Stomach (tissue), 9 donors: Measurements from ENCODE around the gene SMAP2. TPM values are rescaled to one million over a fixed set of nuclear protein-coding genes. Genes with fewer than 3 reads are reported as not detected.

Experiments
- DNase-seq, 2 donors: peaks; one replicate each; pipeline versions ENCODE4 v3.0.0 to v3.0.0-alpha.2; 2013 to 2019
- H3K27ac ChIP-seq, 5 donors: fragments of 200-600 bp in 4 of 5; sonication (generic) in 4 of 5; one replicate each; pipeline ENCODE4 v1.5.1; 2013 to 2019; ENCODE audit warnings: mild to moderate bottlenecking in 1 of 5, moderate library complexity in 1 of 5
- H3K27me3 ChIP-seq, 3 donors: fragments of 200-600 bp; sonication (generic); one replicate each; pipeline ENCODE4 v1.5.1; 2017 to 2019; ENCODE audit warnings: mixed run types in 1 of 3
- H3K36me3 ChIP-seq, 4 donors: fragments of 200-600 bp; sonication (generic); 1 replicate in 3 of 4; 2 replicates in 1 of 4; pipeline ENCODE4 v1.5.1; 2016 to 2019
- H3K4me1 ChIP-seq, 4 donors: fragments of 200-600 bp; sonication (generic); one replicate each; pipeline ENCODE4 v1.5.1; 2016 to 2019
- H3K4me3 ChIP-seq, 4 donors: fragments of 200-600 bp; sonication (generic) in 3 of 4; one replicate each; pipeline ENCODE4 v1.5.1; 2016 to 2019; ENCODE audit warnings: mild to moderate bottlenecking in 1 of 4
- H3K9me3 ChIP-seq, 4 donors: fragments of 200-600 bp; sonication (generic); one replicate each; pipeline ENCODE4 v1.5.1; 2016 to 2019
- CTCF ChIP-seq, 7 experiments: fragments of 450-650 bp in 4 of 7; fragments of 200-600 bp in 3 of 7; sonication (generic) in 3 of 7; IDR thresholded peaks; one replicate each; pipeline ENCODE4 v1.5.1; 2016 to 2019; ENCODE audit warnings: antibody characterized with exemption in 7 of 7, control low read depth in 2 of 7, mild to moderate bottlenecking in 1 of 7
- EP300 ChIP-seq: sonication (generic); formaldehyde crosslinking; IDR thresholded peaks from one replicate; pipeline ENCODE4 v1.6.1; 2017; ENCODE audit warnings: antibody characterized with exemption
- POLR2A ChIP-seq, 4 donors: fragments of 450-650 bp; IDR thresholded peaks; one replicate each; pipeline ENCODE4 v1.6.1; 2016; ENCODE audit warnings: antibody characterized with exemption in 4 of 4, control low read depth in 2 of 4, mild to moderate bottlenecking in 1 of 4, moderate library complexity in 1 of 4
- POLR2AphosphoS5 ChIP-seq, 3 donors: sonication (generic); formaldehyde crosslinking; IDR thresholded peaks; one replicate each; pipeline ENCODE4 v1.6.1; 2016; ENCODE audit warnings: antibody characterized with exemption in 3 of 3
- WGBS, 5 donors: extraction: QIAGEN DNeasy Blood & Tissue Kit in 3 of 5; methylation state at CpG; one replicate each; pipeline versions ENCODE4 v1.1.5 to v1.1.7; 2013 to 2018; 5-methylcytosine and 5-hydroxymethylcytosine counted together
- intact Hi-C: fragments of 100-400 bp; cut with DNase I; formaldehyde crosslinking; loops from one replicate; pipeline ENCODE4 v1.15.1; 2023; ENCODE audit warnings: low total_unique reads
- polyA plus RNA-seq, 3 donors: library from polyadenylated mRNA; stranded (reverse); fragments of 200-250 nt; gene quantifications; one replicate each; pipeline ENCODE4 v1.2.3, GENCODE V29; 2013
- total RNA-seq, 5 donors: library from RNA; depleted of rRNA; stranded (reverse); fragments of >200 nt; gene quantifications; one replicate each; pipeline versions ENCODE4 v1.1.0 to v1.2.3, GENCODE V29; 2014 to 2016
- donor health status: healthy with polysubstance abuse.
- donor health status: Bipolar disorder and iron deficiency.
- donor health status: healthy.

SMAP2 gene
- total and polyA plus RNA-seq, 8 donors, result 21.6 to 58.0 (median 31.8) TPM

GRCh38 chr1:40404670-40405462, 31.3 kb downstream of the SMAP2 start:
- Histone ChIP-seq H3K4me3 (no peak overlapping the region), H3K36me3 (peaks cover 9 to 31% (median 24%) of the 10 kb centered on the region in 4 donors), H3K27me3 (no peaks in the 10 kb centered on the region), H3K4me1 (peaks cover 0 to 54% (median 26%) of the 10 kb centered on the region in 4 donors), H3K27ac (peak overlapping the region in 2 of 5 donors; percentile 47 to 99), H3K9me3 (no peaks in the 10 kb centered on the region)
- 43 to 51% (median 45%) methylated on average over 11 of the region's 11 CpGs for WGBS, 5 donors
- peak in 1 of 2 donors; percentile 84 for DNase-seq
- no peak for TF ChIP-seq EP300
- TF ChIP-seq POLR2AphosphoS5 (IDR thresholded peaks at IDR 0.05), result peak in 1 of 3 donors; percentile 35
- TF ChIP-seq CTCF (IDR thresholded peaks at IDR 0.05), result peak in 5 of 7 experiments; percentile 56 to 90 (median 82)
- intact Hi-C loops, result loop anchor here (10.0 kb wide), 1 partner anchor 260 kb away; no protein-coding TSS in a partner anchor

- intact Hi-C loops, result loop anchor here (10.0 kb wide), 1 partner anchor 261 kb away; no protein-coding TSS in a partner anchor
- H3K9me3 ChIP-seq, result no peaks in the 10 kb centered on the region
- WGBS, 5 donors, result 64 to 76% (median 67%) methylated on average over 4 of the region's 4 CpGs
- no peak overlapping the region for H3K27ac ChIP-seq
- H3K27me3 ChIP-seq, result no peaks in the 10 kb centered on the region
- peaks cover 12 to 41% (median 34%) of the 10 kb centered on the region in 4 donors for H3K36me3 ChIP-seq
- H3K4me3 ChIP-seq, result no peak overlapping the region
- no peak for DNase-seq
- H3K4me1 ChIP-seq, result peaks cover 0 to 45% (median 20%) of the 10 kb centered on the region in 4 donors
- TF ChIP-seq POLR2AphosphoS5 (IDR thresholded peaks at IDR 0.05) (no peak), POLR2A (IDR thresholded peaks at IDR 0.05) (no peak), EP300 (no peak), CTCF (IDR thresholded peaks at IDR 0.05) (no peak)
Observed at GRCh38 chr1:40405812-40406211, 32.3 kb downstream of the SMAP2 start.

- no peak for TF ChIP-seq POLR2AphosphoS5 (IDR thresholded peaks at IDR 0.05)
- TF ChIP-seq CTCF (IDR thresholded peaks at IDR 0.05), result no peak
- TF ChIP-seq POLR2A (IDR thresholded peaks at IDR 0.05), result no peak
- TF ChIP-seq EP300, result no peak
- Histone ChIP-seq H3K9me3 (no peaks in the 10 kb centered on the region), H3K36me3 (peaks cover 12 to 57% (median 44%) of the 10 kb centered on the region in 4 donors), H3K27me3 (no peaks in the 10 kb centered on the region), H3K27ac (no peak overlapping the region), H3K4me1 (peaks cover 0 to 29% (median 15%) of the 10 kb centered on the region in 4 donors), H3K4me3 (no peak overlapping the region)
- DNase-seq, result no peak
- intact Hi-C loops, result loop anchor here (10.0 kb wide), 1 partner anchor 263 kb away; no protein-coding TSS in a partner anchor
Observed at GRCh38 chr1:40407453-40407852, 33.9 kb downstream of the SMAP2 start.

- intact Hi-C loops, result loop anchor here (10.0 kb wide), 1 partner anchor 265 kb away; no protein-coding TSS in a partner anchor
- no peaks in the 10 kb centered on the region for H3K9me3 ChIP-seq
- no peaks in the 10 kb centered on the region for H3K27me3 ChIP-seq
- H3K36me3 ChIP-seq, result peaks cover 26 to 77% (median 65%) of the 10 kb centered on the region in 4 donors
- TF ChIP-seq EP300, result no peak
- no peak for DNase-seq
- H3K4me3 ChIP-seq, result no peak overlapping the region
- WGBS, 5 donors, result 84 to 94% (median 86%) methylated on average over 4 of the region's 4 CpGs
- no peak overlapping the region for H3K27ac ChIP-seq
- H3K4me1 ChIP-seq, result peaks cover 0 to 9% (median 6%) of the 10 kb centered on the region in 4 donors
Observed at GRCh38 chr1:40409467-40409866, 35.9 kb downstream of the SMAP2 start.
